HL-60 (cell line): Measurements from ENCODE around the gene SLFNL1.

Source experiments
- DNase-seq, 2 experiments: peaks; one replicate each; pipeline ENCODE4 v3.0.0-alpha.2; 2010 to 2020; ENCODE audit warnings: low read depth in 1 of 2, low spot score in 1 of 2
- H3K27ac ChIP-seq: fragments of 250-450 bp; sonication (Bioruptor Pico); replicated peaks from 2 replicates; pipeline ENCODE4 v1.5.1; 2020; ENCODE audit warnings: mild to moderate bottlenecking, moderate library complexity
- H3K27me3 ChIP-seq: fragments of 250-450 bp; sonication (Bioruptor Pico); 2 replicates; pipeline ENCODE4 v1.5.1; 2021; ENCODE audit warnings: mild to moderate bottlenecking, moderate library complexity; ENCODE audit not compliant: insufficient read depth, poor library complexity, severe bottlenecking
- H3K4me3 ChIP-seq: replicated peaks from 2 replicates; pipeline ENCODE4 v1.5.1; 2011; ENCODE audit warnings: mild to moderate bottlenecking, control low read depth, low read length; ENCODE audit not compliant: insufficient read depth
- CTCF ChIP-seq: IDR thresholded peaks from one replicate; pipeline ENCODE4 v1.5.1; 2011; ENCODE audit warnings: low read length, control low read depth, inconsistent platforms; ENCODE audit not compliant: insufficient read depth
- GABPA ChIP-seq: IDR thresholded peaks from 2 replicates; pipeline ENCODE4 v1.6.1; 2012; ENCODE audit warnings: low read depth
- POLR2AphosphoS5 ChIP-seq: IDR thresholded peaks from 2 replicates; pipeline ENCODE4 v1.6.1; 2012; ENCODE audit warnings: low read depth
- REST ChIP-seq: IDR thresholded peaks from 2 replicates; pipeline ENCODE4 v1.6.1; 2012; ENCODE audit warnings: low read depth; ENCODE audit not compliant: insufficient replicate concordance
- SPI1 ChIP-seq: IDR thresholded peaks from 2 replicates; pipeline ENCODE4 v1.6.1; 2012; ENCODE audit warnings: low read depth, mild to moderate bottlenecking, borderline replicate concordance

The SLFNL1 gene

GRCh38 chr1:40986328-40986783 lies 35.2 kb downstream of the SLFNL1 start:
- H3K27ac ChIP-seq = no peak overlapping the region
- no peak overlapping the region for H3K4me3 ChIP-seq
- TF ChIP-seq SPI1 (no peak), GABPA (no peak), POLR2AphosphoS5 (no peak), CTCF (no peak), REST (no peak)
- DNase-seq = no peak
- no peaks in the 10 kb centered on the region for H3K27me3 ChIP-seq

- no peak overlapping the region for H3K27ac ChIP-seq
- H3K27me3 ChIP-seq = no peaks in the 10 kb centered on the region
- no peak overlapping the region for H3K4me3 ChIP-seq
- no peak for DNase-seq
- TF ChIP-seq POLR2AphosphoS5 (no peak), REST (no peak), SPI1 (no peak), CTCF (no peak), GABPA (no peak)
These were observed 35.6 kb downstream of the SLFNL1 start for GRCh38 chr1:40985875-40986274.

GRCh38 chr1:40985161-40985560 lies 36.4 kb downstream of the SLFNL1 start:
- TF ChIP-seq CTCF (no peak), SPI1 (no peak), GABPA (no peak), POLR2AphosphoS5 (no peak), REST (no peak)
- no peak overlapping the region for H3K27ac ChIP-seq
- DNase-seq = no peak
- no peak overlapping the region for H3K4me3 ChIP-seq
- H3K27me3 ChIP-seq = no peaks in the 10 kb centered on the region
